Ascending aorta (tissue), 2 donors: ENCODE measurements around the gene MIER2. TPM values are rescaled to one million over a fixed set of nuclear protein-coding genes. Genes with fewer than 3 reads are reported as not detected.

ENCODE experiments used
- DNase-seq, 2 donors: peaks; one replicate each; pipeline ENCODE4 v3.0.0-alpha.2; 2019; ENCODE audit warnings: low spot score in 2 of 2
- H3K27ac ChIP-seq, 2 donors: fragments of 200-600 bp; sonication (generic); one replicate each; pipeline ENCODE4 v1.5.1; 2016 to 2017; ENCODE audit warnings: mild to moderate bottlenecking in 1 of 2
- H3K27me3 ChIP-seq: fragments of 200-600 bp; sonication (generic); one replicate; pipeline ENCODE4 v1.5.1; 2017
- H3K36me3 ChIP-seq, 2 donors: fragments of 200-600 bp; sonication (generic); one replicate each; pipeline ENCODE4 v1.5.1; 2016
- H3K4me1 ChIP-seq, 2 donors: fragments of 200-600 bp; sonication (generic); one replicate each; pipeline ENCODE4 v1.5.1; 2016 to 2017; ENCODE audit warnings: mild to moderate bottlenecking in 1 of 2
- H3K4me3 ChIP-seq, 2 donors: fragments of 200-600 bp; sonication (generic); one replicate each; pipeline ENCODE4 v1.5.1; 2016 to 2017; ENCODE audit warnings: mild to moderate bottlenecking in 1 of 2
- H3K9me3 ChIP-seq, 2 donors: fragments of 200-600 bp; sonication (generic); one replicate each; pipeline ENCODE4 v1.5.1; 2016
- CTCF ChIP-seq, 3 experiments: fragments of 200-600 bp in 2 of 3; fragments of 450-650 bp in 1 of 3; sonication (generic) in 2 of 3; IDR thresholded peaks; one replicate each; pipeline ENCODE4 v1.5.1; 2016 to 2019; ENCODE audit warnings: antibody characterized with exemption in 3 of 3, mild to moderate bottlenecking in 1 of 3, moderate library complexity in 1 of 3
- intact Hi-C: fragments of 100-400 bp; cut with DNase I; formaldehyde crosslinking; loops from one replicate; pipeline ENCODE4 v1.15.1; 2023
- total RNA-seq: library from RNA; depleted of rRNA; stranded (reverse); fragments of >200 nt; gene quantifications from one replicate; pipeline ENCODE4 v1.1.0, GENCODE V29; 2016

The MIER2 gene
- total RNA-seq, 1 donor from 2014 or later, result 128 TPM

GRCh38 chr19:313169-313987 lies 31.2 kb downstream of the MIER2 start:
- TF ChIP-seq CTCF (IDR thresholded peaks at IDR 0.05), result no peak
- H3K4me1 ChIP-seq, result no peaks in the 10 kb centered on the region
- DNase-seq, result no peak
- intact Hi-C loops, result no loop called here
- no peaks in the 10 kb centered on the region for H3K27me3 ChIP-seq
- H3K4me3 ChIP-seq, result no peak overlapping the region
- H3K9me3 ChIP-seq, result no peaks in the 10 kb centered on the region
- H3K36me3 ChIP-seq, result peaks cover 39 to 69% of the 10 kb centered on the region in 2 donors
- H3K27ac ChIP-seq, result no peak overlapping the region

- intact Hi-C loops, result no loop called here
- Histone ChIP-seq H3K36me3 (peaks cover 53 to 77% of the 10 kb centered on the region in 2 donors), H3K4me3 (no peak overlapping the region), H3K27me3 (no peaks in the 10 kb centered on the region), H3K4me1 (no peaks in the 10 kb centered on the region), H3K9me3 (no peaks in the 10 kb centered on the region), H3K27ac (no peak overlapping the region)
- TF ChIP-seq CTCF (IDR thresholded peaks at IDR 0.05), result no peak
- DNase-seq, result no peak
Measured at GRCh38 chr19:311813-312261, 32.8 kb downstream of the MIER2 start.

- peaks cover 62 to 78% of the 10 kb centered on the region in 2 donors for H3K36me3 ChIP-seq
- no peak for DNase-seq
- H3K9me3 ChIP-seq, result no peaks in the 10 kb centered on the region
- no peak for TF ChIP-seq CTCF (IDR thresholded peaks at IDR 0.05)
- no peak overlapping the region for H3K4me3 ChIP-seq
- no peaks in the 10 kb centered on the region for H3K4me1 ChIP-seq
- H3K27me3 ChIP-seq, result no peaks in the 10 kb centered on the region
- intact Hi-C loops, result no loop called here
- no peak overlapping the region for H3K27ac ChIP-seq
Measured at GRCh38 chr19:310781-311496, 33.7 kb downstream of the MIER2 start.

GRCh38 chr19:310141-310651 lies 34.4 kb downstream of the MIER2 start:
- no peak overlapping the region for H3K27ac ChIP-seq

GRCh38 chr19:309206-309565 lies 35.4 kb downstream of the MIER2 start:
- H3K36me3 ChIP-seq, result peaks cover 63 to 72% of the 10 kb centered on the region in 2 donors
- no peak for TF ChIP-seq CTCF (IDR thresholded peaks at IDR 0.05)
- H3K4me1 ChIP-seq, result no peaks in the 10 kb centered on the region
- DNase-seq, result no peak
- H3K9me3 ChIP-seq, result no peaks in the 10 kb centered on the region
- no peak overlapping the region for H3K4me3 ChIP-seq
- H3K27me3 ChIP-seq, result no peaks in the 10 kb centered on the region
- intact Hi-C loops, result no loop called here
- H3K27ac ChIP-seq, result no peak overlapping the region

More at GRCh38 chr19:310141-310651, 34.4 kb downstream of the MIER2 start:
- H3K4me3 ChIP-seq, result no peak overlapping the region
- DNase-seq, result no peak
- H3K36me3 ChIP-seq, result peaks cover 68 to 78% of the 10 kb centered on the region in 2 donors
- no peaks in the 10 kb centered on the region for H3K4me1 ChIP-seq
- no peak for TF ChIP-seq CTCF (IDR thresholded peaks at IDR 0.05)
- H3K9me3 ChIP-seq, result no peaks in the 10 kb centered on the region
- H3K27me3 ChIP-seq, result no peaks in the 10 kb centered on the region
- intact Hi-C loops, result no loop called here
